ENCODE results near the gene PLXNA2. TPM values are rescaled to one million over a fixed set of nuclear protein-coding genes. Genes with fewer than 3 reads are reported as not detected.

PLXNA2 gene
- total and polyA plus RNA-seq, 7 experiments from 2014 or later, result 0.70 to 5.4 (median 1.4) TPM; not detected in 2

- Histone ChIP-seq H3K27ac (ENCODE audit: low read depth, low read length) (no peak overlapping the region), H3K4me1 (ENCODE audit: control insufficient read depth in 2 of 2, insufficient read depth in 2 of 2, low read length in 2 of 2) (no peaks in the 10 kb centered on the region), H3K27me3 (ENCODE audit: control insufficient read depth in 2 of 2, insufficient read depth in 2 of 2, low read length in 2 of 2) (no peaks in the 10 kb centered on the region), H3K9me3 (ENCODE audit: control insufficient read depth in 2 of 3, low read length in 3 of 3) (no peaks in the 10 kb centered on the region), H3K4me3 (ENCODE audit: low read length) (no peak overlapping the region), H3K36me3 (ENCODE audit: control insufficient read depth in 2 of 3, insufficient read depth in 3 of 3, low read length in 3 of 3) (no peaks in the 10 kb centered on the region)
- no peak overlapping the region for H3K27ac Mint-ChIP-seq
- DNase-seq, result no peak
- peaks cover 12 to 41% (median 31%) of the 10 kb centered on the region in 5 donors for H3K27me3 Mint-ChIP-seq
- no peak overlapping the region for H3K4me3 Mint-ChIP-seq
- no peak for ATAC-seq
- intact Hi-C loops (cut with micrococcal nuclease), result no loop called here
- ChIA-PET POLR2A (no interaction called here), CTCF (no interaction called here)
- no peaks in the 10 kb centered on the region for H3K9me3 Mint-ChIP-seq
- no peaks in the 10 kb centered on the region for H3K36me3 Mint-ChIP-seq
- H3K4me1 Mint-ChIP-seq, result no peaks in the 10 kb centered on the region
Measured at GRCh38 chr1:208170252-208170651, 73.9 kb downstream of the PLXNA2 start.

- Mint-ChIP-seq H3K27ac (no peak overlapping the region), H3K36me3 (no peaks in the 10 kb centered on the region), H3K9me3 (no peaks in the 10 kb centered on the region), H3K4me3 (no peak overlapping the region), H3K4me1 (no peaks in the 10 kb centered on the region), H3K27me3 (peaks cover 19 to 47% (median 34%) of the 10 kb centered on the region in 5 donors)
- no peaks in the 10 kb centered on the region for H3K27me3 ChIP-seq (ENCODE audit: control insufficient read depth in 2 of 2, insufficient read depth in 2 of 2, low read length in 2 of 2)
- intact Hi-C loops (cut with micrococcal nuclease), result no loop called here
- no peaks in the 10 kb centered on the region for H3K36me3 ChIP-seq (ENCODE audit: control insufficient read depth in 2 of 3, insufficient read depth in 3 of 3, low read length in 3 of 3)
- H3K4me3 ChIP-seq (ENCODE audit: low read length), result no peak overlapping the region
- no peaks in the 10 kb centered on the region for H3K9me3 ChIP-seq (ENCODE audit: control insufficient read depth in 2 of 3, low read length in 3 of 3)
- CTCF ChIA-PET, result interaction anchor here (0.5 kb wide), 1 partner anchor 126 kb away, joined by 3 read pairs; no protein-coding TSS in a partner anchor
- no peak overlapping the region for H3K27ac ChIP-seq (ENCODE audit: low read depth, low read length)
- no peak for ATAC-seq
- H3K4me1 ChIP-seq (ENCODE audit: control insufficient read depth in 2 of 2, insufficient read depth in 2 of 2, low read length in 2 of 2), result no peaks in the 10 kb centered on the region
- no peak for DNase-seq
- POLR2A ChIA-PET, result no interaction called here
Measured at GRCh38 chr1:208169081-208169879, 74.9 kb downstream of the PLXNA2 start.

- no peak for ATAC-seq
Measured at GRCh38 chr1:208167261-208167869, 76.8 kb downstream of the PLXNA2 start.

GRCh38 chr1:208166340-208167138, 77.6 kb downstream of the PLXNA2 start:
- Histone ChIP-seq H3K27ac (ENCODE audit: low read depth, low read length) (no peak overlapping the region), H3K9me3 (ENCODE audit: control insufficient read depth in 2 of 3, low read length in 3 of 3) (no peaks in the 10 kb centered on the region), H3K27me3 (ENCODE audit: control insufficient read depth in 2 of 2, insufficient read depth in 2 of 2, low read length in 2 of 2) (no peaks in the 10 kb centered on the region), H3K4me3 (ENCODE audit: low read length) (no peak overlapping the region), H3K36me3 (ENCODE audit: control insufficient read depth in 2 of 3, insufficient read depth in 3 of 3, low read length in 3 of 3) (no peaks in the 10 kb centered on the region), H3K4me1 (ENCODE audit: control insufficient read depth in 2 of 2, insufficient read depth in 2 of 2, low read length in 2 of 2) (no peaks in the 10 kb centered on the region)
- no peaks in the 10 kb centered on the region for H3K4me1 Mint-ChIP-seq
- POLR2A ChIA-PET, result no interaction called here
- H3K36me3 Mint-ChIP-seq, result no peaks in the 10 kb centered on the region
- H3K27ac Mint-ChIP-seq, result no peak overlapping the region
- CTCF ChIA-PET, result no interaction called here
- peaks cover 34 to 65% (median 47%) of the 10 kb centered on the region in 5 donors for H3K27me3 Mint-ChIP-seq
- DNase-seq, result no peak
- H3K9me3 Mint-ChIP-seq, result no peaks in the 10 kb centered on the region
- intact Hi-C loops (cut with micrococcal nuclease), result no loop called here
- no peak for ATAC-seq
- no peak overlapping the region for H3K4me3 Mint-ChIP-seq

More at GRCh38 chr1:208167261-208167869, 76.8 kb downstream of the PLXNA2 start:
- peaks cover 34 to 62% (median 47%) of the 10 kb centered on the region in 5 donors for H3K27me3 Mint-ChIP-seq
- Histone ChIP-seq H3K4me1 (ENCODE audit: control insufficient read depth in 2 of 2, insufficient read depth in 2 of 2, low read length in 2 of 2) (no peaks in the 10 kb centered on the region), H3K27me3 (ENCODE audit: control insufficient read depth in 2 of 2, insufficient read depth in 2 of 2, low read length in 2 of 2) (no peaks in the 10 kb centered on the region), H3K27ac (ENCODE audit: low read depth, low read length) (no peak overlapping the region), H3K9me3 (ENCODE audit: control insufficient read depth in 2 of 3, low read length in 3 of 3) (no peaks in the 10 kb centered on the region), H3K36me3 (ENCODE audit: control insufficient read depth in 2 of 3, insufficient read depth in 3 of 3, low read length in 3 of 3) (no peaks in the 10 kb centered on the region), H3K4me3 (ENCODE audit: low read length) (no peak overlapping the region)
- H3K27ac Mint-ChIP-seq, result no peak overlapping the region
- ChIA-PET POLR2A (no interaction called here), CTCF (no interaction called here)
- H3K4me1 Mint-ChIP-seq, result no peaks in the 10 kb centered on the region
- no peaks in the 10 kb centered on the region for H3K9me3 Mint-ChIP-seq
- DNase-seq, result no peak
- intact Hi-C loops (cut with micrococcal nuclease), result no loop called here
- no peak overlapping the region for H3K4me3 Mint-ChIP-seq
- no peaks in the 10 kb centered on the region for H3K36me3 Mint-ChIP-seq

GRCh38 chr1:208165659-208166058, 78.5 kb downstream of the PLXNA2 start:
- Histone ChIP-seq H3K36me3 (ENCODE audit: control insufficient read depth in 2 of 3, insufficient read depth in 3 of 3, low read length in 3 of 3) (no peaks in the 10 kb centered on the region), H3K27ac (ENCODE audit: low read depth, low read length) (no peak overlapping the region), H3K4me1 (ENCODE audit: control insufficient read depth in 2 of 2, insufficient read depth in 2 of 2, low read length in 2 of 2) (no peaks in the 10 kb centered on the region), H3K9me3 (ENCODE audit: control insufficient read depth in 2 of 3, low read length in 3 of 3) (no peaks in the 10 kb centered on the region), H3K4me3 (ENCODE audit: low read length) (no peak overlapping the region), H3K27me3 (ENCODE audit: control insufficient read depth in 2 of 2, insufficient read depth in 2 of 2, low read length in 2 of 2) (no peaks in the 10 kb centered on the region)
- ChIA-PET POLR2A (no interaction called here), CTCF (no interaction called here)
- intact Hi-C loops (cut with micrococcal nuclease), result no loop called here
- Mint-ChIP-seq H3K4me3 (no peak overlapping the region), H3K27me3 (peaks cover 34 to 62% (median 47%) of the 10 kb centered on the region in 5 donors), H3K27ac (no peak overlapping the region), H3K9me3 (no peaks in the 10 kb centered on the region), H3K36me3 (no peaks in the 10 kb centered on the region), H3K4me1 (no peaks in the 10 kb centered on the region)
- DNase-seq, result no peak
- no peak for ATAC-seq

- ChIA-PET POLR2A (no interaction called here), CTCF (no interaction called here)
- intact Hi-C loops (cut with micrococcal nuclease), result no loop called here
- H3K4me3 Mint-ChIP-seq, result no peak overlapping the region
- no peak overlapping the region for H3K27ac ChIP-seq (ENCODE audit: low read depth, low read length)
- H3K36me3 Mint-ChIP-seq, result no peaks in the 10 kb centered on the region
- no peaks in the 10 kb centered on the region for H3K4me1 Mint-ChIP-seq
- H3K27me3 Mint-ChIP-seq, result peaks cover 34 to 58% (median 47%) of the 10 kb centered on the region in 5 donors
- no peaks in the 10 kb centered on the region for H3K4me1 ChIP-seq (ENCODE audit: control insufficient read depth in 2 of 2, insufficient read depth in 2 of 2, low read length in 2 of 2)
- no peak overlapping the region for H3K27ac Mint-ChIP-seq
- no peaks in the 10 kb centered on the region for H3K27me3 ChIP-seq (ENCODE audit: control insufficient read depth in 2 of 2, insufficient read depth in 2 of 2, low read length in 2 of 2)
- DNase-seq (no peak), ATAC-seq (no peak)
- H3K9me3 Mint-ChIP-seq, result no peaks in the 10 kb centered on the region
- no peaks in the 10 kb centered on the region for H3K36me3 ChIP-seq (ENCODE audit: control insufficient read depth in 2 of 3, insufficient read depth in 3 of 3, low read length in 3 of 3)
- no peaks in the 10 kb centered on the region for H3K9me3 ChIP-seq (ENCODE audit: control insufficient read depth in 2 of 3, low read length in 3 of 3)
- no peak overlapping the region for H3K4me3 ChIP-seq (ENCODE audit: low read length)
Measured at GRCh38 chr1:208164609-208165008, 79.6 kb downstream of the PLXNA2 start.

Data from naive thymus-derived CD4-positive, alpha-beta T cell (primary cell).